Mesothelial cell of epicardium (in vitro differentiated cells): ENCODE data around the gene CXorf38. TPM values are rescaled to one million over a fixed set of nuclear protein-coding genes. Genes with fewer than 3 reads are reported as not detected.
"Not testable (repeated sequence)": the region's sequence is repeated elsewhere in the genome, so short reads cannot be mapped to it uniquely, and the experiment has no call there.

Source experiments
- DNase-seq, 2 experiments: peaks; one replicate each; pipeline ENCODE4 v3.0.0; 2021; ENCODE audit warnings: low spot score in 2 of 2; ENCODE audit not compliant: unreplicated experiment in 2 of 2
- H3K27ac Mint-ChIP-seq: 2 replicates; pipeline ENCODE4 v1.8.0; 2021; ENCODE audit warnings: mixed read lengths
- H3K27me3 Mint-ChIP-seq: 2 replicates; pipeline ENCODE4 v1.8.0; 2021; ENCODE audit warnings: low read depth, mixed read lengths
- H3K36me3 Mint-ChIP-seq: 2 replicates; pipeline ENCODE4 v1.8.0; 2021; ENCODE audit warnings: mixed read lengths
- H3K4me1 Mint-ChIP-seq: 2 replicates; pipeline ENCODE4 v1.8.0; 2021; ENCODE audit warnings: mixed read lengths
- H3K4me3 Mint-ChIP-seq: 2 replicates; pipeline ENCODE4 v1.8.0; 2021; ENCODE audit warnings: mild to moderate bottlenecking, moderate library complexity, mixed read lengths
- H3K9me3 Mint-ChIP-seq: 2 replicates; pipeline ENCODE4 v1.8.0; 2021; ENCODE audit warnings: mixed read lengths
- total RNA-seq: library from RNA; stranded (reverse); gene quantifications from 3 replicates; pipeline ENCODE4 v1.2.1, GENCODE V29; 2021
- TF ChIP-seq, protein P1 (sequence below): fragments of 200-600 bp; sonication (generic); IDR thresholded peaks from one replicate; pipeline ENCODE4 v1.5.0; 2021; ENCODE audit warnings: antibody characterized with exemption; ENCODE audit not compliant: unreplicated experiment

The CXorf38 gene
- total RNA-seq, 1 donor from 2014 or later = 10.2 TPM

DNA sequence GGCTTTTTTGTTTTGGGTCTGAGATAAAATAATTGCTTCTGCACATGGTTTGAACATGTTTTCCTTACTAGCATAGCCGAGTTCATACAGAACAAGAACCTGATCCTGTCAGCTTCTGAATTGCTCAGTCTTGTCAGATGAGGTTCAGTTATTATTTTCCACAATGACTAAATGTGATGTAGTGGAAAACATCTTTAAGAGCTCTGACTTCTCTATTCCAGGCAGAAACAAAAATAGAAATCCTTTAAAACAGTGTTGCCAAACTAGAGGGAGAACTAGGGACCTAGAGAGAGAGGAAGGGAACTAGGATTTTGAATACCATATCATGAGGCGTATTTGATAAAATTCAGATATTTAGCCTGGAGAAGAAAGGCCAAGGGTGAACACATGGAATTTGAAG, 64.5 kb downstream of the CXorf38 start:
- Mint-ChIP-seq H3K4me3 (peak overlapping the region; percentile 61), H3K27ac (no peak overlapping the region), H3K9me3 (peaks cover 26% of the 10 kb centered on the region), H3K4me1 (peaks cover 10% of the 10 kb centered on the region), H3K27me3 (no peaks in the 10 kb centered on the region), H3K36me3 (no peaks in the 10 kb centered on the region)
- DNase-seq = no peak
- TF ChIP-seq, protein P1, sequence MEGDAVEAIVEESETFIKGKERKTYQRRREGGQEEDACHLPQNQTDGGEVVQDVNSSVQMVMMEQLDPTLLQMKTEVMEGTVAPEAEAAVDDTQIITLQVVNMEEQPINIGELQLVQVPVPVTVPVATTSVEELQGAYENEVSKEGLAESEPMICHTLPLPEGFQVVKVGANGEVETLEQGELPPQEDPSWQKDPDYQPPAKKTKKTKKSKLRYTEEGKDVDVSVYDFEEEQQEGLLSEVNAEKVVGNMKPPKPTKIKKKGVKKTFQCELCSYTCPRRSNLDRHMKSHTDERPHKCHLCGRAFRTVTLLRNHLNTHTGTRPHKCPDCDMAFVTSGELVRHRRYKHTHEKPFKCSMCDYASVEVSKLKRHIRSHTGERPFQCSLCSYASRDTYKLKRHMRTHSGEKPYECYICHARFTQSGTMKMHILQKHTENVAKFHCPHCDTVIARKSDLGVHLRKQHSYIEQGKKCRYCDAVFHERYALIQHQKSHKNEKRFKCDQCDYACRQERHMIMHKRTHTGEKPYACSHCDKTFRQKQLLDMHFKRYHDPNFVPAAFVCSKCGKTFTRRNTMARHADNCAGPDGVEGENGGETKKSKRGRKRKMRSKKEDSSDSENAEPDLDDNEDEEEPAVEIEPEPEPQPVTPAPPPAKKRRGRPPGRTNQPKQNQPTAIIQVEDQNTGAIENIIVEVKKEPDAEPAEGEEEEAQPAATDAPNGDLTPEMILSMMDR = no peak

GRCh38 chrX:40582178-40582577, 65.2 kb downstream of the CXorf38 start:
- Mint-ChIP-seq H3K9me3 (peaks cover 26% of the 10 kb centered on the region), H3K4me3 (peak overlapping the region; percentile 61)
- not testable (repeated sequence) for H3K27me3 Mint-ChIP-seq, DNase-seq, H3K36me3 Mint-ChIP-seq, H3K4me1 Mint-ChIP-seq, H3K27ac Mint-ChIP-seq

GRCh38 chrX:40581336-40581920, 65.9 kb downstream of the CXorf38 start:
- TF ChIP-seq, protein P1 = no peak
- Mint-ChIP-seq H3K27me3 (no peaks in the 10 kb centered on the region), H3K9me3 (peaks cover 26% of the 10 kb centered on the region), H3K27ac (peak overlapping the region; percentile 56), H3K4me3 (peak overlapping the region; percentile 61), H3K4me1 (peaks cover 9% of the 10 kb centered on the region), H3K36me3 (no peaks in the 10 kb centered on the region)
- no peak for DNase-seq

- TF ChIP-seq, protein P1 = no peak
- Mint-ChIP-seq H3K27me3 (no peaks in the 10 kb centered on the region), H3K4me1 (peaks cover 9% of the 10 kb centered on the region), H3K36me3 (no peaks in the 10 kb centered on the region), H3K9me3 (peaks cover 19% of the 10 kb centered on the region), H3K27ac (peak within 1 kb of the TSS; percentile 93), H3K4me3 (peak within 1 kb of the TSS; percentile 91)
- peak; percentile 65 to 82 for DNase-seq
These were observed 66.6 kb downstream of the CXorf38 start, which contains the start of gene ATP6AP2 for GRCh38 chrX:40580537-40581335. ATP6AP2 (plus strand) TSS chrX:40580970; CDS start chrX:40581066, 96 bp downstream.

DNA sequence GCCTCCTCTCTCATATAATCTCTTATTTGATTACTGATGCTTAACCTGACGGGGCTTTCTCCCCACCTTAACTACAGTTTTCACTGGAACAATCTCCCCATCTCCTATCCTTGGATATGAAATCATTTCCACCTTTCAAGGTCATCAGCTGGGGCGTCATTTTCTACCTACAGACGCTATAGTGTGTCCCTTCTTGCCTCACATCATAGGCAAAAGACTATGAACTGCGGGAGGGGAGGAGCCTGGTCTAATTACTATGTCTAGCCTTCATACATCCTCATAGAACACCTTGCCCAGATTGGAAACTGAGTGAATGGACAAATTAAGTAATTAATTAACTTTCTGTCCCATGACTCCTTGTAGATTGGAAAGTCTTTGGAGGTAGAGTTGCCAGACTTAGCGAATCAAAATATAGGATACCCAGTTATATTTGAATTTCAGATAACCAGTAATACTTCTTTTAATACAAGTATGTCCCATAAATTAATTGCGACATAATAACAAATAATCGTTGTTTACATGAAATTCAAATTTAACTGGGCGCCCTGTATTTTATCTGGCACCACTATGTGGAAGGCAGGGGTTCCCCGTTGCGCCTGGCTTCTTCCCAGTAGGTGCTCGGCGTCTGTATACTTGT, 67.3 kb downstream of the CXorf38 start:
- peak overlapping the region; percentile 91 for H3K4me3 Mint-ChIP-seq
- H3K27me3 Mint-ChIP-seq = no peaks in the 10 kb centered on the region
- H3K9me3 Mint-ChIP-seq = peaks cover 16% of the 10 kb centered on the region
- peak overlapping the region; percentile 93 for H3K27ac Mint-ChIP-seq
- H3K36me3 Mint-ChIP-seq = no peaks in the 10 kb centered on the region
- no peak for DNase-seq
- TF ChIP-seq, protein P1 = no peak
- H3K4me1 Mint-ChIP-seq = peaks cover 9% of the 10 kb centered on the region

DNA sequence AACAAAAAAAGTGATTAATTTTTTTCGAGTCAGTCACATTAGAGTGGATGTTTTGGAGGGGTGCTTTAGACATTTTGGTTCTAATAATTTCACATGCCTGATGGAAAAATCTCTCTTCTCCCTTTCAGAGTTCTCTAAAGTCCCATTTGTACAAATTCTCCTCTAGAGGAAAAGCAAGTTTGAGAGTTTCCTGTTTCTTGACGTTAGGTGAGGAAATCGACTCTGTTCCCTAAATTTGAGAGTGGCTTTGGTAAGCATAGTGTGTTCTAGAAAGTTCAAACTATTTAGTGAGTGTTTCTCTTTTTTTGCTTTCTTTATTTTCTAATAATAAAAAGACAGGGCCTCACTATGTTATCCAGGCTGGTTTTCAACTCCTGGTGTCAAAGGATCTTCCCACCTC, 68.2 kb downstream of the CXorf38 start:
- no peaks in the 10 kb centered on the region for H3K27me3 Mint-ChIP-seq
- peaks cover 19% of the 10 kb centered on the region for H3K9me3 Mint-ChIP-seq
- no peaks in the 10 kb centered on the region for H3K36me3 Mint-ChIP-seq
- DNase-seq = no peak
- peaks cover 9% of the 10 kb centered on the region for H3K4me1 Mint-ChIP-seq
- no peak overlapping the region for H3K4me3 Mint-ChIP-seq
- H3K27ac Mint-ChIP-seq = no peak overlapping the region
- TF ChIP-seq, protein P1 = no peak
